Endothelial cell of umbilical vein (primary cell): ENCODE results near the gene TOR4A. TPM values are rescaled to one million over a fixed set of nuclear protein-coding genes. Genes with fewer than 3 reads are reported as not detected.

Experiments
- BruUV-seq: library from RNA; stranded (reverse); fragments of 400-500 nt; replicated peaks from 2 replicates; lab custom pipeline; 2021; lab: Mats Ljungman, UMichigan
- CTCF ChIA-PET: fragments of 300-600, 350-600 bp; sonication (Branson Sonifier 250); formaldehyde crosslinking; loops from one replicate; lab custom pipeline; 2021; ENCODE audit warnings: antibody characterized with exemption, inconsistent platforms; lab: Charles Lee
- POLR2A ChIA-PET: fragments of 300-600, 350-600 bp; sonication (Branson Sonifier 250); formaldehyde crosslinking; loops from one replicate; lab custom pipeline; 2021; ENCODE audit warnings: antibody characterized with exemption, inconsistent platforms; lab: Charles Lee
- DNase-seq: peaks from one replicate; pipeline ENCODE4 v3.0.0-alpha.2; 2011; ENCODE audit warnings: low read depth, low spot score
- FAIRE-seq: peaks from 2 replicates; lab custom pipeline; 2011; peaks lifted over from hg19 to GRCh38; lab: Jason Lieb, UNC
- H2AFZ ChIP-seq: 2 replicates; pipeline ENCODE4 v1.6.0; 2012; ENCODE audit warnings: low read depth, low read length, control low read depth, inconsistent platforms
- H3K27ac ChIP-seq: 2 replicates; pipeline ENCODE4 v1.5.1; 2011; ENCODE audit warnings: low read depth, mild to moderate bottlenecking, control low read depth, low read length, moderate library complexity; ENCODE audit not compliant: insufficient read depth
- H3K27me3 ChIP-seq, 2 experiments: 2 replicates each; pipeline versions ENCODE4 v1.6.0 to v1.6.1; 2011; ENCODE audit warnings: low read length in 2 of 2, mixed read lengths in 1 of 2; ENCODE audit not compliant: control insufficient read depth in 2 of 2, insufficient read depth in 2 of 2
- H3K36me3 ChIP-seq, 2 experiments: 2 replicates in 1 of 2; 3 replicates in 1 of 2; pipeline ENCODE4 v1.5.1; 2011; ENCODE audit warnings: low read length in 2 of 2, mild to moderate bottlenecking in 1 of 2, moderate library complexity in 1 of 2; ENCODE audit not compliant: control insufficient read depth in 2 of 2, insufficient read depth in 2 of 2; ENCODE audit errors: extremely low read depth in 1 of 2
- H3K4me1 ChIP-seq: 3 replicates; pipeline ENCODE4 v1.5.1; 2011; ENCODE audit warnings: mild to moderate bottlenecking, low read length; ENCODE audit not compliant: control insufficient read depth, insufficient read depth; ENCODE audit errors: extremely low read depth
- H3K4me2 ChIP-seq: 2 replicates; pipeline ENCODE4 v1.6.1; 2011; ENCODE audit warnings: low read length, control low read depth, mixed read lengths; ENCODE audit not compliant: insufficient read depth
- H3K4me3 ChIP-seq, 3 experiments: fragments of 200-600 bp in 1 of 3; sonication (generic), shearing (Covaris generic) in 1 of 3; replicated peaks in 1 of 3; 2 replicates each; pipeline ENCODE4 v1.5.1; 2011 to 2016; ENCODE audit warnings: control low read depth in 3 of 3, low read length in 3 of 3, mild to moderate bottlenecking in 2 of 3, inconsistent platforms in 1 of 3, low read depth in 1 of 3, moderate library complexity in 1 of 3; ENCODE audit not compliant: insufficient read depth in 1 of 3
- H3K79me2 ChIP-seq: 2 replicates; pipeline ENCODE4 v1.6.0; 2012; ENCODE audit warnings: low read length, inconsistent platforms; ENCODE audit not compliant: control insufficient read depth, insufficient read depth
- H3K9ac ChIP-seq: replicated peaks from 2 replicates; pipeline ENCODE3; 2011; ENCODE audit warnings: low read length, control low read depth; ENCODE audit not compliant: insufficient read depth; ENCODE audit errors: extremely low read depth
- H3K9me1 ChIP-seq: replicated peaks from 3 replicates; pipeline ENCODE4 v1.6.0; 2011; ENCODE audit warnings: mild to moderate bottlenecking, low read length; ENCODE audit not compliant: control insufficient read depth, insufficient read depth; ENCODE audit errors: extremely low read depth
- H3K9me3 ChIP-seq: replicated peaks from 2 replicates; pipeline ENCODE4 v1.5.1; 2012; ENCODE audit warnings: low read length, inconsistent platforms; ENCODE audit not compliant: control insufficient read depth, insufficient read depth
- H4K20me1 ChIP-seq: replicated peaks from 2 replicates; pipeline ENCODE3; 2011; ENCODE audit warnings: mild to moderate bottlenecking, low read length; ENCODE audit not compliant: control insufficient read depth, insufficient read depth; ENCODE audit errors: extremely low read depth
- CTCF ChIP-seq, 2 donors: IDR thresholded peaks; 1 replicate in 1 of 2; 2 replicates in 1 of 2; pipeline ENCODE4 v1.5.1; 2011; ENCODE audit warnings: low read length in 2 of 2, mild to moderate bottlenecking in 2 of 2, moderate library complexity in 2 of 2, control low read depth in 1 of 2, inconsistent platforms in 1 of 2, low read depth in 1 of 2; ENCODE audit not compliant: insufficient read depth in 1 of 2; ENCODE audit errors: extremely low read depth in 1 of 2
- EZH2 ChIP-seq: IDR thresholded peaks from 2 replicates; pipeline ENCODE4 v1.6.1; 2012; ENCODE audit warnings: borderline replicate concordance, low read depth, mild to moderate bottlenecking, moderate library complexity, low read length, inconsistent platforms; ENCODE audit not compliant: severe bottlenecking
- FOS ChIP-seq: IDR thresholded peaks from 2 replicates; pipeline ENCODE4 v1.6.1; 2011; ENCODE audit warnings: mild to moderate bottlenecking, low read length, moderate library complexity, borderline replicate concordance; ENCODE audit not compliant: insufficient read depth
- GATA2 ChIP-seq: IDR thresholded peaks from 2 replicates; pipeline ENCODE4 v1.7.0; 2011; ENCODE audit warnings: low read depth, mild to moderate bottlenecking, moderate library complexity, mixed read lengths, low read length; ENCODE audit not compliant: insufficient read length, insufficient read depth
- JUN ChIP-seq: IDR thresholded peaks from 2 replicates; pipeline ENCODE4 v1.6.1; 2011; ENCODE audit warnings: borderline replicate concordance, low read depth; ENCODE audit not compliant: insufficient read length, insufficient read depth
- MAX ChIP-seq: IDR thresholded peaks from 2 replicates; pipeline ENCODE4 v1.6.1; 2011; ENCODE audit not compliant: insufficient read depth, insufficient read length
- MYC ChIP-seq: IDR thresholded peaks from one replicate; pipeline ENCODE4 v1.6.1; 2011; ENCODE audit warnings: mild to moderate bottlenecking, low read depth, low read length
- POLR2A ChIP-seq: IDR thresholded peaks from 2 replicates; pipeline ENCODE4 v1.6.1; 2012; ENCODE audit warnings: low read depth, mild to moderate bottlenecking, control low read depth, low read length
- POLR2AphosphoS5 ChIP-seq: IDR thresholded peaks from 2 replicates; pipeline ENCODE4 v1.6.1; 2012; ENCODE audit warnings: low read depth, mild to moderate bottlenecking, control low read depth, low read length, moderate library complexity; ENCODE audit not compliant: insufficient read depth
- dilution Hi-C: fragments of 300-500 bp; cut with MboI; formaldehyde crosslinking; loops from one replicate; pipeline ENCODE4 v1.15.0; 2019; ENCODE audit warnings: low sequenced_read_pairs; ENCODE audit not compliant: extremely low pct_ligation_motif_present
- intact Hi-C: fragments of 100-400 bp; cut with micrococcal nuclease; formaldehyde crosslinking; loops from one replicate; pipeline ENCODE4 v1.10.0; 2022
- polyA plus RNA-seq, 4 experiments: library from polyadenylated mRNA; depleted of rRNA in 3 of 4; stranded (reverse) in 3 of 4; unstranded in 1 of 4; fragments of >200 nt; gene quantifications; 2 replicates each; pipeline versions ENCODE4 v1.2.1 to v1.2.3, GENCODE V29; 2011 to 2012; ENCODE audit warnings: missing spikeins in 1 of 4
- total RNA-seq: library from RNA; stranded (reverse); gene quantifications from 2 replicates; pipeline ENCODE4 v1.2.3, GENCODE V29; 2021

The TOR4A gene
- total and polyA plus RNA-seq, 2 donors (not counting 3 experiments of a cell fraction or from before 2014, with no cell fraction given): 32.4 to 48.0 TPM

- BruUV-seq: no TSS peak
- Histone ChIP-seq H3K4me2 (peak within 1 kb of the TSS; percentile 85), H3K27me3 (no peaks in the 10 kb centered on the region), H3K27ac (peak within 1 kb of the TSS; percentile 71), H3K36me3 (peaks cover 6 to 16% of the 10 kb centered on the region in 2 experiments), H2AFZ (peak within 1 kb of the TSS; percentile 57), H3K9ac (peak within 1 kb of the TSS; percentile 66), H3K9me3 (no peaks in the 10 kb centered on the region), H4K20me1 (no peaks in the 10 kb centered on the region), H3K9me1 (no peaks in the 10 kb centered on the region), H3K4me1 (peaks cover 13% of the 10 kb centered on the region), H3K79me2 (peaks cover 25% of the 10 kb centered on the region), H3K4me3 (peak within 1 kb of the TSS; percentile 70 to 76 (median 73))
- CTCF ChIA-PET: interaction anchor here (1.0 to 2.1 kb wide), 7 partner anchors 13 to 194 kb away, joined by 3 to 7 read pairs (median 4); partner anchors contain the start of genes DPP7, NELFB and RNF224
- POLR2A ChIA-PET: interaction anchor here (0.6 to 5.0 kb wide), 26 partner anchors 9 to 431 kb away, joined by 3 to 66 read pairs (median 4); partner anchors contain the start of genes ANAPC2, MAN1B1, NELFB and PAXX
- FAIRE-seq (peak; percentile 99), DNase-seq (peak; percentile 100)
- dilution Hi-C loops (no loop called here), intact Hi-C loops (loop anchor here (1.0 to 2.0 kb wide), 4 partner anchors 14 to 40 kb away; partner anchors contain the start of genes NELFB, TOR4A and TPRN)
- TF ChIP-seq POLR2AphosphoS5 (peak; percentile 100), EZH2 (no peak), POLR2A (peak; percentile 99), JUN (no peak), CTCF (IDR thresholded peaks at IDR 0.05; ENCODE audit: extremely low read depth in 1 of 2, insufficient read depth in 1 of 2, low read depth in 1 of 2, low read length in 2 of 2) (no peak), GATA2 (no peak), FOS (no peak), MYC (no peak), MAX (no peak)
These were observed 36.6 kb upstream of the TOR4A start, which contains the start of gene TUBB4B for GRCh38 chr9:137240841-137241489. TUBB4B (plus strand) TSS chr9:137241287; CDS start chr9:137241361, 74 bp downstream.
